HG03064 (cell line): ENCODE data around the gene PMEPA1.
A peak's percentile ranks its signal among the peaks of the same experiment; 100 is the strongest.

Source experiments
- ATAC-seq: cut with Tn5 transposase; IDR thresholded peaks from one replicate; pipeline ENCODE4 v1.9.1; 2021; ENCODE audit warnings: low read depth; ENCODE audit not compliant: unreplicated experiment

PMEPA1 gene, protein sequence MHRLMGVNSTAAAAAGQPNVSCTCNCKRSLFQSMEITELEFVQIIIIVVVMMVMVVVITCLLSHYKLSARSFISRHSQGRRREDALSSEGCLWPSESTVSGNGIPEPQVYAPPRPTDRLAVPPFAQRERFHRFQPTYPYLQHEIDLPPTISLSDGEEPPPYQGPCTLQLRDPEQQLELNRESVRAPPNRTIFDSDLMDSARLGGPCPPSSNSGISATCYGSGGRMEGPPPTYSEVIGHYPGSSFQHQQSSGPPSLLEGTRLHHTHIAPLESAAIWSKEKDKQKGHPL

DNA sequence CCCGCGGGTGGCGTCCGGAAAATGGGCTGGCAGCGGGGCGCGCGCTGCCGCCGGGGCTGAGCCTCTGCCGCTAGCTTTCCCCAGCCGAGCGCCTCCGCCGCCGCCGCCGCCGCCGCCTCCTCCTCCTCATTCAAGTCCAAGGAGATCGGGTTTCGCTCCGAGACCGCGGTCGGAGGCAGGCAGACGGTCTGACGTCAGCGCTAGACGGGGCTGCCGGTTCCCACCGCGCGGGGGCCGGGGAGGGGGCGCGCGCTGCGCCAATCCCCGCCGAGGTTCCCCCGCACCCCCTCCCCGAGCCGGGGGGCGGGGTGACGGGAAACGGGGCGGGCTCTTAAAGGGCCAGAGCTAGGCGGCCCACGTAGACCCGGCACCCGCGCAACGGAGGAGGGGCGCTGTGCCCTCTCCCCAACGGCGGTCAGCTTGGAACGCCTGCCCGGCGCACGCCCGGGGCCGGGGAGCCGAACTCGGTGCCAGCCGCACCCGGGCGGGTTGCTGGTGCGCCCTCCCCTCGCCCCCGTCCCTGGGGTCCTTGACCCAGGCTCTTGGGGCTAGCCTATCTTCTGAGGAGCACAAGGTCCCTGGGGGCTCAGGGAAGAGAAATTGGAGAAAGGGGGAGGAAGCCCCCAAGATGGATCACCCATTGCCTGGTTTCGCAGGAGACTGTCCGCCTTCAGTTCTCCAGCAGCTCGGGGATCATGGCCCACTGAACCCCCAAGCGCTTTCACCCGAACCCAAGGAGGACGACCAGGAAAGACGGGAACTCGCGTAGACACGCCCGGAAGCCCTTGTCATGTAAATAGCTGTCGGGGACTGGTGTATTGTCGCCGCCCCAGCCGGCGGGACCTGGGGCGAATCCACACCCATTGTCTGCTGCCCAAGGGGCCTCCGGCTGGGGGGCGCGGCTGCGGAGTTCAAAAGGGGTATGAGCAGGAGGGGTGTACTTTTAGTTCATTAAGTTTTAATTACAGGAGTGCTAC, at the start of gene PMEPA1:
Gene PMEPA1 (minus strand): TSS at position 193 of the 977 bp plus-strand sequence. CDS start 433 bp downstream, outside the sequence.
- ATAC-seq = peak; percentile 68

DNA sequence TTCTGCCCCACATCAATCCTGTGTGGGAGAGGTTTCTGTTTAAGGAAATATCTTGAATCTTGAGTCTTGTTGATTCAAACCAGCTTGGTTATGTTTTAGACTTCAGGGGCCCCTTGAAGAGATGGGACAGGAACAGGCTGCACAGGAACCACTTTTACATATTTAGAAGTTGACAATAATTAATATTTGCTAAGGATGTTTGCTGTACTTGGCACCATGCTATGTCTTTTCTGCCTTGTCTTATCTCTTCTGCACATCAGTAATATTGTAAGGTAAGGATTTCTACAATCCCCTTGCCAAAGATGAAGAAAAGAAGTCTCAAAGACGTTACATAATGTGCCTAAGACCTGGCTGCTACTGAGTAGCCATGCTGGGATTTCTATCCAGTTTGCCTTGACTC, 48.0 kb upstream of the PMEPA1 start:
- ATAC-seq = no peak

DNA sequence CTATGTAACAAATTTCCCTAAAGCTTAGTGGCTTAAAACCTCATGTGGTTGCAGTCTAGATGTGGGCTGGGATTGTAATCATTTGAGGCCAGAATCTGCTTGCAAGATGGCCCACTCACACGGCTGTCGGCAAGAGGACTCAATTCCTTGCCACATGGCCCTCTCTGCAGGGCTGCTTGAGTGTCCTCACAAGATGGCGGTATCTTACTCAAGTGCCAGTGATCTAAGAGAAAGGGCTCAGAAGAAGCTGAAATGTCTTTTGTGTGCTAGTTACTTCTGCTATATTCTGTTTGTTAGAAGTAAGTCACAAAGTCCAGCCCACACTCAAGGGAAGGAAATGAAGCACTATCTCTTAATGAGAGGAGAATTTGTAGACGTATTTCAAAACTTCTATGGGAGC, 47.1 kb upstream of the PMEPA1 start:
- no peak for ATAC-seq

DNA sequence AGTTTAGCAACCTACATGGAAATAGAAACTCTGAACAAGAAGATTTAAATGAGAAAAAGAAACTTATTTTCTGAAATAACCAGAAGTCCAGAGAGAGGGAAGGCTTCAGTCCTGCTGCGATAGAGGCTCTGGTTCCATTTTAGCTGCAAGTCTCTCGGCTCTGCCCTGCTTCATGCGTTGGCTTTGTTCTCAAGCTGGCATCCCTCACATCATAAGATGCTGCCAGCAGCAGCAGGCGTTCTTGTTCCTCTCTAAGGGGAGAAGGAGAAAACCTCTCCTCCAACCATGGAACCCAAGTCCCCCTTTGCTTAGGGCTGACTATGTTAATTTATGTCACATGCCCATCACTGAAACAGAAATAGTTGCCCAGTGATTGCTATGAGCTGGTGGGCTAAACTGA, 46.4 kb upstream of the PMEPA1 start:
- no peak for ATAC-seq

DNA sequence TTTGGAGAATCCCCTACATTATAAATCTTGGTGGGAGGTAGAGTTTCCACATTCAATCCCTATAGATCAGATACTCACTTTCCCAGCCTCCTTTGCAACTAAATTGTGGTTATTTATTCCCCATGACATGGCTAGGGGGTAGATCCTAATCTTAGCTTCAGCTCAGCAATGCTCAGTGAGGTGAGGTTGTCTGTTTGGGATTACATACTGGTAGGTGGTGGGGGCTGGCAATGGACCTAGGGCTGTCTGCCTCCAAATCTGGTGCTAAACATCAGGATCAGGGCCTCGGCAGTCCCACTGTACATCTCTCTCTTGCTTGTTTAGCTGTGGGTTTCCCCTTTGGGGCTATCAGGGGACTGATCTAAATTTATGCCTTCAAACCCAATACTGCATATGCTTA, 45.8 kb upstream of the PMEPA1 start:
- ATAC-seq = no peak

DNA sequence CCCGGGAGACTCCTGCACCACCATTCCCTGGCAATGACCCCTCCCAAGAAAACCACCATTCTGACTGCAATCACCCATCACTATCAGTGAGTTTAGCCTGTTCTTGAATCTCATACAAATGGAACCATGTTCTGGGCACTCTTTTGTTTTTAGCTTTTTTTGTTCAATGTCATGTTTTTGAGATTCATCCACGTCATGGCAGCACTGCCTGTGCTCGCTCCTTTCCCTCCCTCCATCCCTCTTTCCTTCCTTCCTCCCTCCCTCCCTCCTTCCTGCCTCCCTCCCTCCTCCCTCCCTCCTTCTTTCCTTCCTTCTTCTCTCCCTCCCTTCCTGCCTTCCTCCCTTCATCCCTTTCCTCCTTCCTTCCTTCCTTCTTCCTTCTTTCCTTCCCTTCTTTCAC, 44.4 kb upstream of the PMEPA1 start:
- ATAC-seq = no peak

DNA sequence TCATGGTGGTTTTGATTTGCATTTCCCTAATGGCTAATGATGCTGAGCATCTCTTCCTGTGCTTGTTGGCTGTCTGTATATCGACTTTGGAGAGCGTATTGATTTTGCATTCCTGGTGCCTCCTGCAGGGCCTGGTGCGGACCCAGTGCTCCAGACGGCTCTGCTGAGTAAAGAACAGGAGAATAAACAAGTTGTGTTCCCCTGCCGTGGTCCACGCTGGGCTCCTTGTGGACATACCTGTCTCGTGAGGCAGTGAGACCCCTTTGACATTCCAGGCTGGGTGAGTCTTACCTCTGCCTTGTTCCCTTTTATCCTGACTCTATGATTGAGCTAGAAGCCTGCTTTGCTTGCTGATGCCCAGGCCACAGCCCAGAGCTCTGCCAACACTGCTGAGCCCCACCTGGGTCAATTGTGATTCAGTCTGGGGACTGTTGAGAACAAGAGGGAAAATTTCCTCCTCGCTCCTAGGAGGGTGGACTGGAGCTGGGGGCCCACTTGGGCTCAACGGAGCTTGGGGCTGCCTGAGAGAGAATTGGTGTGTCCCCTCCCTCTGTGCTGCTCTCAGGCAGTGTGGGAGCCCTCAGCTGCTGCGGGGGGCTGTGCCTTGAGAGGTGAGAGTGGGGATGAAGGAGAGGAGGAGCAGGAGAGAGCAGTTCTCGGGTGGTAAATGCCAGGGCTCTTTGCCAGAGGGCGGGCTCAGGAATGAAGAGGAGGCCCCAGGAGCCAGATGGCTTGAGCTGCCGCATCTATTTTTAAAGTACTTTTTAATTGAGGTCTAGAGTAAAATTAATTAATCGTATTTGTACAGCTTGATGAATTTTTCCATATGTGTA, 43.7 kb upstream of the PMEPA1 start:
- no peak for ATAC-seq

DNA sequence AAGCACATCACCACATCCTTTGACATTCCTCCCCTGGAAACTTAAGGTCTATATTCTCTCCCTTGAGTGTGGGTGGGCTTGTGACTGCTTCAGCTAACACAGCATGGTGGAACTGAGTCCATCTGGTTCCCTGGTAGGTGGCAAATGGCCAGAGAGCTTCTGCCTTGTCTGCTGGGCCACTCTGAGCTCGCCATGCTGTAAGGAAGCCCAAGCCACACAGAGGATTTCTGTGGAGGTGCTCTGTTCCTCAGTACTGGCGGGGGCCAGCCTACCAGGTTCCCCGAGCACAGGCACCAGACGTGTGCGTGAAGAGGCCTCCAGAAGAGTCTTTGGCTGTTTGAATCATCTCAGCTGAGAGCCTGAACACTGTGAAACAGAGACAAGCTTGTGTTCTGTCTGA, 41.6 kb upstream of the PMEPA1 start:
- ATAC-seq = no peak

DNA sequence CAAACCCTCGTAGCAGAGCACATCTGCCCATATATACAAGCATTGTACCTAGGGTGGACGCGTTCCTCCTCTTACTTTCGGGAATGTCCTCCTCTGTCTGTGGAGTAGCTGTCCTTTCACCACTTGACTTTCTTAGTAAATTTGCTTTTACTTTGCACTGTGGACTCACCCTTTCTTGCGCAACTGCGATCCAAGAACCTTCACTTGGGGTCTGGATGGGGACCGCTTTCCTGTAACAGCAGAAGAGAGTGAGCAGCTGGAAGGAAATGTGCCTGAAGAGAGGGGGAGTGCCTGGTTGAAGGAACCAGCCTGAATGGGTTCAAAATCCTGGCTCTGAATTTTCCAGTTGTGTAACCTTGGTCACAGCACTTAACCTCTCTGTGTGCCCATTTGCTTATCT, 40.1 kb upstream of the PMEPA1 start:
- no peak for ATAC-seq

DNA sequence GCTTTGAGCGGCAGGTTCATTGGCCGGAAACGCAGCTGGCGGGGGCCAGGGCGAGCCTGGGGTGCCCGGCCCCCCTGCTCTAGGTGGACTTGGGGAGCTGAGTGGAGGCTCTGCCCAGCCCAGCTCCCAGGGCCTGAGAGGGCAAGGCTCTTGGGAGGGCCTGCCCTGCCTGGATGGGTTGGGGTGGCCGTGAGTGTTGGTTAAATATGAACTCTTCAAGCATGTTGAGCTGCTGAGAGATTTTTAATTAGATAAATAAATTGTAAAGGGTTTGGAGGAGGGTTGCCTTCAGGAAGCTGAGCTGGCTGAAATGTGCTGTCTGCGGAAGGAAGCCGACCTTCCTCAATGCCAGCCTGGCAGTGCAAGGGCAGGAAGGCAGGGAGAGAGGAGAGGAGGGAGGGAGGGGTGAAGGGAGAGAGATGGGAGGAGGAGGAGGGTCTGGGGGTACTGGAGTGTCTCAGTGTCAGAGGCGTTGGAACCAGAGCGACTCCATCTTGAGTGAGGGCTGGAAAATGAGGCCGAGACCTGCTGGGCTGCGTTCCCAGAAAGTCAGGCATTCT, 39.4 kb upstream of the PMEPA1 start:
- ATAC-seq = no peak

DNA sequence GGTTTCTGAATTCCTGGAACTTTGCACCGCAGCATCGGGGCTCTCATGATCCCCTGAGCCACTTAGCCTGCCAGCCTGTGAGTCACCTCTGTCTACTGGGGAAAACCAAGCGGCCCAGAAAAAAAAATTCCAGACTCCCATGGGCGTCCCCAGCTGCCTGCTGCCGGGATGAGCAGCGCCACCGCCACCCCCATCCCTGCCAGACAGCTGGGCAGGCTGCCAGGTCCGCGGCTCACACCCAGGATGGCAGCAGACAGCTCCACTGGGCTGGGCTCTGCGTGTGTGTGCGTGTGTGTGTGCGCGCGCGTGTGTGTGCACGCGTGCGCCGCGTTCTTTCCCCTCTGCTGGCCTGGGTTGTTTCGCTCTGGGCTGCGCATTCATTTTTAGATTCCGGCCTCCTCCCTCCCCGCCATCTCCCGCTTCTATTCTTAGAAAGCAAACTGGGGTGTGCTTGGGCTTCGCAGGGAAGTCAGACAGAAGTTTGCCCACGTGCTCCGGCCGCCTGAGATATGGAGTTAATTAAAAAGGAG, 38.9 kb upstream of the PMEPA1 start:
- no peak for ATAC-seq

DNA sequence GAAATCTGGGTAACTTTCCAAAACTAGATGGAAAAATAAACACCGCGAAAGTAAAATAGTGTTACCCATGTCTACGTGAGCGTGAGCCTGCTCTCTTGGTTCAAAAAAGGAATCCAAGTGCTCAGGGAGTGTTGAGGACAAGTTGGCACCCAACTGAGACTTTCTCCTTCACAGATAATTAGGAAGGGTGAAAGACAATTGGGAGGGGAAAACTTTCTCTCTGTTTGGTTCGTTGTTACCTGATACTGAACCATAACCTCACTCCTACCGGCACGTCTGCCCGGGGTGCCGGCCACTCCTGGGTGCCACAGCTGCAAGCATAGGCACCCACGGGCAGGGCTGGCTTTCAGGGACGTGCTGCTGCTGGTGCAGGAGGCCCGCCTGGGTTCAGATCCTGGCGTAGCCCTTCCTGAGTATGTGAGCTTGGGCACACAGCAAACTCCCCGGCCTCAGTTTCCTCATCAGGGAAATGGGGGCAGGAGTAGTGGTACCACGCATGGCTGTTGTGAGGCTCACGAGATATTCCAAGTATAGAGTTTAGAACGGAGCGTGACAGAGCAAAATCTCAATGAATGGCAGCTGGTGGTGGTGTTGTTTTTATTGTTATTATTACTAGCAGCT, 38.2 kb upstream of the PMEPA1 start:
- ATAC-seq = no peak

DNA sequence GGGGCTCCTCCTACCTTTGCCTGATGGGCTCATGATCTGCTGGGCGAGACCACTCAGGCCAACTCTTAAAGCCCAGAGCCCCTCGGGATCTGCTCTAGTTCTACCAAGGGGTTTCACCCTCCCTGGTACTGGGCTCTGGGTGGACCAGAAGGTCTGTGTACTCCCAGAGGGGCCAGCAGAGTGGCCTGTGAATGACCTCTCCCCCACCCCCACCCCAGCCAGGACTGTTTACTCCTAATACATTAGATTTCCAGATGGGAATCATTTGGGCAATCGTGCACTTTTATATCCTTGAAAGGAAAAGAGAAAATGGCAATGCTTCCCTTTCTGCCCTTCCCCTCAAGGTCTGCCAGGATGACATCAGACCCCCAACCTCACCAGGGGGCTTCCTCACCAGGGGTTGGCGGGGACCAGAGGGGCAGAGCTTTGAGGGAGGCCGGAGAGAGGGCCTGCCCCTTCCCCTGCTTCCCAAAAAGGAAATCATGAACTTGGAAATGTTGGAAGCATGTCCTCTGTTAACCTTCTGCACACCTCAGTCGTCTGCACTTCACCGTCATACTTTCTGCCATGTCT, 37.1 kb upstream of the PMEPA1 start:
- ATAC-seq = no peak

DNA sequence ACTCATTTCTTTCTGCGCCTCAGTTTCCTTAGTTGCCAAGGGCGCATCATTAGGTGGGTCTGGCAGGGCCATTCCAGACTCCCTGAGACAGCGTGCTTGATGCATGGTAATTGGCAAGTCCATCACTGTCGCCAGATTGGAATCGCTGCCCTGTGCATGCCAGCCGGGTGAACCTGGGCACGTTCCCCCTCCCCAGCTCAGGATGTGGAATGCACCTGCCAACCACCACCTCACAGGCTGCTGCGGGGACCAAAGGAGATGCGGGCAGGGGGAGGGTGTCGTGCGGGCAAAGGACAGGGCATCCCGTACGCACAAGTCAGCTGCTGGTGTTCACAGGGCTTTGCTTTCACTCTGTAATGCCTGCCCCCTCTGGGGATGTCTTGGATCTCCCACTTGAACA, 36.4 kb upstream of the PMEPA1 start:
- no peak for ATAC-seq

DNA sequence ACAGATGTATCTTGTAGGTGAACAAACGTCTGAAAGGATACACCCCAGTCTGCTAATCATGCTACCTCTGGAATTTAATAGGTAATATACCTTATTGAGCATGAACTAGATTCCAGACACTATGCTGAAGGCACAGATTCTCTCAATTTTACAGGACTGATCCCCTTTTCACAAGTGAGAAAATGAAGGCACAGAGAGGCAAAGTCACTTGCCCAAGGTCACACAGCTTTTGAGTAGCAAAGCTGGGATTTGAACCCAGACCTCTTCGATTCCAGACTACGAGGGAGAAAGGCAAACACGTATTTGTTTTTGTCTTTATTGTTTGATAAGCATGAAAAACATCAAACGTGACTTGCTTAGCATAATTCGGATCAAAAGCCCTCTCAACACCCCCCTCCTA, 34.4 kb upstream of the PMEPA1 start:
- no peak for ATAC-seq

DNA sequence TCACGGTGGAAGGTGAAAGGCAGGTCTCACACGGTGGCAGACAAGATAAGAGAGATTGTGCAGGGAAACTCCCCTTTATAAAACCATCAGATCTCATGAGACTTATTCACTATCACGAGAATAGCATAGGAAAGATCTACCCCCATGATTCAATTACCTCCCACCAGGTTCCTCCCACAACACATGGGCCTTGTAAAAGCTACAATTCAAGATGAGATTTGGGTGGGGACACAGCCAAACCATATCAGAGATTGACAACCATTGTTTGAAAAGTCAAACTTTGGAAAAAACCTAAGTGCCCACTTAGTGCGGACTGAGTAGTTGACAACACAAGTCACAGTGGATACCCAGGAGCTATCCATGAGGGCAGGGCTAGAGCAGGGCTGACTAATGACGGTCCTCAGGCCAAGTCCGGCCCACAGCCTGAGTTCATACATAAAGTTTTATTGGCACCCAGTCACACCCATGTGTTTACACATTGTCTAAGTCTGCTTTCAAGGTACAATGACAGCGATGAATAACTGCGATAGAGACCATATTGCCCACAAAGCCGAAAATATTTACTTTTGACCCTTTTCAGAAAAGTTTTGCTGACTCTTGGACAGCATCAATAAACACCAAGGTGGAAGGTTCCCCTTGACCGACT, 33.8 kb upstream of the PMEPA1 start:
- ATAC-seq = no peak

DNA sequence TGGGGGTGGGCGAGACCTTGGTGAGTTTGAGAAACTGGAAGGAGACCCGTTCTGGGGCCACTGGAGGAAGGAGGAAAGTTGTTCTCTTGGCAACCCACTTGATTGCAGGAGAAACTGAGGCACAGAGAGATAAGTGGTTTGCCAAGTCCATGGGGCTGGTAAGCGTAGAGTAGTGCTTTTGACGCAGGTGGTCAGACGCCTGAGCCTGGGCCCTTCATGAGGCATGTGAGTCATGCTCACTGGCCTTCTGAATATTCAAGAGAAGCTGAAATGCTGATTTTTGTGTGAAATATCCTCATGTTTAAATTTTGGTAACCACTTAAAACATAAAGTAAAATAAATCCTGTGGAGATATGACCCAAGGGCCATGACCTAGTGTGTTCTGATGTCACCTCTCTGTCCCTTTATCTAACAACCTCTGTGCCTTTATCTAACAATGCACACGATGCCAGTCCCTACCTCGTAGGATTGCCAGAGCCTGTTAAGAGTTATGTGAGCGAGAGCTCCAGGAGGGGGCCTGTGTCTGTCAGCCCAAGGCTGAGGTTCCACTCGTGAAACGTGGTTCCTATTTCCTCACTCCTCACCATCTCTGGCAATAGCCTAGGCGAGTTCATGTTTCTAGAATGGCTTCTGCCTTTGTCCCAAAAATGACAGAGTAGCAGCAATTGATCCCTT, 32.8 kb upstream of the PMEPA1 start:
- ATAC-seq = no peak

DNA sequence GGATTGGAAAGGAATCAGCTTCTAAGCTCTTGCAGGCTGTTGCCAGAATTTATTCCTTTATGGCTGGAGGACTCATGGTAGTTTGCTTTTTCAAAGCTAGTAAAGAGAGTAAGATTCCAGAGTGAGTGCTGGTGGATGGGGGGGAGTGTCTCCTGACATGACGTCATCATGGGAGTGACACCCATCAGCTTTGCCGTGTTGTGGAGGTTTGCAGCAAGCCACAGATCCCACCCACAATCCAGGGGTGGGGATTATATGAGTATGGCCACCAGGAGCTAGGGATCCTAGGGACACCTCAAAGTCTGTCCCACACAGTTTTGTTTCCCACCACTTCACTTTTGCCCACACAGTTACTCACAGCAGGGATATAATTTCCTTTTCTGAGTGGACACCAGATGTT, 28.7 kb upstream of the PMEPA1 start:
- no peak for ATAC-seq

DNA sequence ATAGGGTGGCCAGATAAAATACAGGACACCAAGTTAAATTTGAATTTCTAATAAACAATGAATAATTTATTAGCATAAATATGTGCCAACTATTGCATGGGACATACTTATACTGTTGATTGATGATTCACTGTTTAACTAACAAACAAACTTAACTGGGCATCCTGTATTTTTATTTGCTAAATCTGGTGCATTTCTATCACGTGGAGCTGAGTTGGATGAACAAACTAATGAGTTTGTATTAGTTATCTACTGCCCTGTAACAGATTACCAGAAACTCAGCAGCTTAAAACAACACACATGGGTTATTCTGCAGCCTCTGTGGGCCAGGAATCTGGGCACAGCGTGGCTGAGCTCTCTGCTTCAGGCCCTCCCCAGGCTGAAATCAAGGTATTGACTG, 28.2 kb upstream of the PMEPA1 start:
- no peak for ATAC-seq
